Measurements from ENCODE around the gene ZNF175. TPM values are rescaled to one million over a fixed set of nuclear protein-coding genes. Genes with fewer than 3 reads are reported as not detected.

ZNF175 gene
- total and polyA plus RNA-seq, 9 of the 15 experiments (the other 6 are each of a cell fraction or from before 2014, with no cell fraction given): 3.7 to 37.9 (median 14.0) TPM

DNA sequence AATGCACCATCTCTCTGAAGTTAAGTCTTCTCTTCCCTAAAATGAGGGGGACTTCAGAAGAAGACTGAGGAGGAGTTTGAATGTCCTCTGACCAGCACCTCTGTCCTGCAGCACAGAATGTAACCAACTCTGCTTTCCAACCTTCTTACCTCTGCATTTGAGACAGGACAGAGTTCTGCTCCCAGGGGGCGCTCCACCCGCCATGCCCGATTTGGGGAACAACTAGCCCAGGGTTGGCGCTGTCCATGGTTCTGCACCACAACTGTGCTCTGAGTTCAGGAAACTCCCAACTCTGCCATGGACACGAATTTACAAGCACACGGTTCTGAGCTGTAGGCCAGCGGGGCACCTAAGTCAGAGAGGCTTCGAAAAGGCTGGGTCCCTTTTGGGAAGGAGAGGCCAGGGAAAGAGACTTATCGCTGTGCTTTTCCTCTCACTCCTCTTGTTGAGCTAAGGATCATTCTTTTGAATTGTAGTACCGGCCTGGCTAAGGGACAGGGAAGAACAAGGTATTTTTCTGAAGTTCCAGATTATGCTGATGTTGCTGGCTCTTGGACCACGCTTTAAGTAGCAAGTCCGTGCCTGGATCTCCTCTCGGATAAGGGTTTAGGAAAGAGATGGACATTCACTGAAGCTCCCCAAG, 37.0 kb downstream of the ZNF175 start (continued):
- TF ChIP-seq MYNN (IDR thresholded peaks at IDR 0.05): peak; percentile 69
- TF ChIP-seq MYNN (CRISPR knock-in tag; IDR thresholded peaks at IDR 0.05): no peak
- TF ChIP-seq POU5F1 (IDR thresholded peaks at IDR 0.05; ENCODE audit: borderline replicate concordance, low read depth, low read length, partially characterized antibody): no peak
- TF ChIP-seq, protein P1, sequence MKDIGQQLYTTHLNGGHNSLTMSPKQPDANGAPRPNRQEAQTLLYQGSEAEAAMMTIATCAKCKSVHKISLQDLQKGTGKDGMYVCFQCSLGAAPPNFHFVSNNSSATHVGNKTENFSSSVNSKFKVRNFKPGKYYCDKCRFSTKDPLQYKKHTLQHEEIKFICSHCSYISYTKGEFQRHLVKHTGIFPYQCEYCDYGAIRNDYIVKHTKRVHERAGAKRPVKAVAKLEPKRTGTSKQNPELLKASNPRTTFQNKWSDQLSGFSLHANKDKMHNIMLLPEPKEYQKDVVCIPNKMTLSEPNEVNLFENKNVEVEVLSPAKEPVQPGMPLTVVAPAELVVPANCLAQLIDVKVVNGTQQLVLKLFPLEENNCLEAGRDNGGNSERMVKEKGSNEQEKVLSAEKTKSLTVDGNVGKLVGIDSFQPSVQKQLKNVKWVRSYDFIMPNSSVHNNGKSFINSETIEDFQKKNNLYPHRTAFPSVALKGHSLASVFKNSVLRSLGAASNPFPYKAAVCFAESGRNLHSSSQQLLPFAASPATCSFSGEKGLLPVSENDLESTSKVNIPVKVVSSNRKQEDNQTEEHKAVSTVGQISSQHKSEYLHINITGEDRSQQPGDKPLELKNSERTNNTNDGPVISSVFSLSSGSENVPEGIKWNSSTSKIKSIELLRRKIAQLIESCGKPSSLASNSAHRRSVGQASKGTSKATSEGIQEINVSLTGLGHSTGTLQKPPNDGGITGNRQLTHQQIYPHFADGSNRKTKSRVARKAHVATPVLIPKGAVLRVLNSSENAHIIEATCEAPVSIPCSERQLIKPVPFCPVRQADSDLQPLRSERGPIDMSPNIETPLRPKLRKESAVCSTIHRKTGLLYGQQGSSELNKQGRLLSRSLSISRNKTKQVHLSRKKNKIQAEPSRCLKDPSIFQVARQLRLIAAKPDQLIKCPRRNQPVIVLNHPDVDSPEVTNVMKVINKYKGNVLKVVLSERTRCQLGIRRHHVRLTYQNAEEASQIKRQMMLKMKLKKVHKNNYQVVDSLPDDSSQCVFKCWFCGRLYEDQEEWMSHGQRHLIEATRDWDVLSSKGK (CRISPR knock-in tag; IDR thresholded peaks at IDR 0.05): no peak
- TF ChIP-seq FUS (optimal IDR thresholded peaks at IDR 0.05; ENCODE audit: low read depth, low read length): no peak
- no peak for TF ChIP-seq KLF10 (CRISPR knock-in tag; IDR thresholded peaks at IDR 0.05)
- peak; percentile 94 for TF ChIP-seq ZNF766 (CRISPR knock-in tag; conservative IDR thresholded peaks at IDR 0.05)
- TF ChIP-seq MYC (IDR thresholded peaks at IDR 0.05; ENCODE audit: low read depth, low read length): peak; percentile 53; the same call in 1 of the 2 replicates
- TF ChIP-seq MYC (CRISPR knock-in tag; IDR thresholded peaks at IDR 0.05; ENCODE audit: borderline replicate concordance, low read depth): no peak
- TF ChIP-seq TBP (optimal IDR thresholded peaks at IDR 0.05; ENCODE audit: low read depth, low read length): no peak
- TF ChIP-seq NFATC3 (IDR thresholded peaks at IDR 0.05): no peak
- no peak for TF ChIP-seq ZNF561 (CRISPR knock-in tag; conservative IDR thresholded peaks at IDR 0.05)
- TF ChIP-seq RBBP5 (IDR thresholded peaks at IDR 0.05; ENCODE audit: borderline replicate concordance, insufficient read depth, low read length, poor library complexity, severe bottlenecking): no peak
- TF ChIP-seq DNMT1 (IDR thresholded peaks at IDR 0.05): no peak
- TF ChIP-seq, protein P2, sequence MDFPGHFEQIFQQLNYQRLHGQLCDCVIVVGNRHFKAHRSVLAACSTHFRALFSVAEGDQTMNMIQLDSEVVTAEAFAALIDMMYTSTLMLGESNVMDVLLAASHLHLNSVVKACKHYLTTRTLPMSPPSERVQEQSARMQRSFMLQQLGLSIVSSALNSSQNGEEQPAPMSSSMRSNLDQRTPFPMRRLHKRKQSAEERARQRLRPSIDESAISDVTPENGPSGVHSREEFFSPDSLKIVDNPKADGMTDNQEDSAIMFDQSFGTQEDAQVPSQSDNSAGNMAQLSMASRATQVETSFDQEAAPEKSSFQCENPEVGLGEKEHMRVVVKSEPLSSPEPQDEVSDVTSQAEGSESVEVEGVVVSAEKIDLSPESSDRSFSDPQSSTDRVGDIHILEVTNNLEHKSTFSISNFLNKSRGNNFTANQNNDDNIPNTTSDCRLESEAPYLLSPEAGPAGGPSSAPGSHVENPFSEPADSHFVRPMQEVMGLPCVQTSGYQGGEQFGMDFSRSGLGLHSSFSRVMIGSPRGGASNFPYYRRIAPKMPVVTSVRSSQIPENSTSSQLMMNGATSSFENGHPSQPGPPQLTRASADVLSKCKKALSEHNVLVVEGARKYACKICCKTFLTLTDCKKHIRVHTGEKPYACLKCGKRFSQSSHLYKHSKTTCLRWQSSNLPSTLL (IDR thresholded peaks at IDR 0.05): no peak
- TF ChIP-seq ZNF695 (CRISPR knock-in tag; IDR thresholded peaks at IDR 0.05): no peak
- TF ChIP-seq TFAM (CRISPR knock-in tag; conservative IDR thresholded peaks at IDR 0.05): no peak
- no peak for TF ChIP-seq BDP1 (IDR thresholded peaks at IDR 0.05; ENCODE audit: insufficient read depth, insufficient read length)
- no peak for TF ChIP-seq ZNF551 (CRISPR knock-in tag; IDR thresholded peaks at IDR 0.05)
- TF ChIP-seq, protein P3, sequence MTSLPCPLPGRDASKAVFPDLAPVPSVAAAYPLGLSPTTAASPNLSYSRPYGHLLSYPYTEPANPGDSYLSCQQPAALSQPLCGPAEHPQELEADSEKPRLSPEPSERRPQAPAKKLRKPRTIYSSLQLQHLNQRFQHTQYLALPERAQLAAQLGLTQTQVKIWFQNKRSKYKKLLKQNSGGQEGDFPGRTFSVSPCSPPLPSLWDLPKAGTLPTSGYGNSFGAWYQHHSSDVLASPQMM (CRISPR knock-in tag; IDR thresholded peaks at IDR 0.05): no peak
- TF ChIP-seq RBM15 (IDR thresholded peaks at IDR 0.05; ENCODE audit: insufficient read depth, low read length): no peak
- TF ChIP-seq, protein P4, sequence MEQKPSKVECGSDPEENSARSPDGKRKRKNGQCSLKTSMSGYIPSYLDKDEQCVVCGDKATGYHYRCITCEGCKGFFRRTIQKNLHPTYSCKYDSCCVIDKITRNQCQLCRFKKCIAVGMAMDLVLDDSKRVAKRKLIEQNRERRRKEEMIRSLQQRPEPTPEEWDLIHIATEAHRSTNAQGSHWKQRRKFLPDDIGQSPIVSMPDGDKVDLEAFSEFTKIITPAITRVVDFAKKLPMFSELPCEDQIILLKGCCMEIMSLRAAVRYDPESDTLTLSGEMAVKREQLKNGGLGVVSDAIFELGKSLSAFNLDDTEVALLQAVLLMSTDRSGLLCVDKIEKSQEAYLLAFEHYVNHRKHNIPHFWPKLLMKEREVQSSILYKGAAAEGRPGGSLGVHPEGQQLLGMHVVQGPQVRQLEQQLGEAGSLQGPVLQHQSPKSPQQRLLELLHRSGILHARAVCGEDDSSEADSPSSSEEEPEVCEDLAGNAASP (IDR thresholded peaks at IDR 0.05): no peak
- TF ChIP-seq POLR2A (conservative IDR thresholded peaks at IDR 0.05): no peak

Data from K562 (cell line).